Mononuclear cell (primary cell): ENCODE measurements around the gene GMEB1. TPM values are rescaled to one million over a fixed set of nuclear protein-coding genes. Genes with fewer than 3 reads are reported as not detected.

Experiments used
- H3K27me3 ChIP-seq: 2 replicates; pipeline ENCODE4 v1.6.0; 2011; ENCODE audit warnings: low read length, control low read depth; ENCODE audit not compliant: insufficient read depth
- H3K4me1 ChIP-seq: 2 replicates; pipeline ENCODE4 v1.5.1; 2011; ENCODE audit warnings: mild to moderate bottlenecking, low read length, control low read depth; ENCODE audit not compliant: insufficient read depth
- H3K4me3 ChIP-seq: 2 replicates; pipeline ENCODE4 v1.5.1; 2011; ENCODE audit warnings: mild to moderate bottlenecking, low read length, moderate library complexity
- H3K9me3 ChIP-seq: 2 replicates; pipeline ENCODE4 v1.5.1; 2011; ENCODE audit warnings: low read depth, mild to moderate bottlenecking, control low read depth, low read length
- total RNA-seq: library from RNA; depleted of rRNA; stranded (reverse); fragments of >200 nt; gene quantifications from one replicate; pipeline ENCODE4 v1.2.3, GENCODE V29; 2012

The GMEB1 gene
- total RNA-seq, 1 donor, result 15.0 TPM

- no peaks in the 10 kb centered on the region for H3K27me3 ChIP-seq
- H3K4me1 ChIP-seq, result peaks cover 31% of the 10 kb centered on the region
- H3K4me3 ChIP-seq, result no peak overlapping the region
- H3K9me3 ChIP-seq, result no peaks in the 10 kb centered on the region
These were observed 87.1 kb downstream of the GMEB1 start for GRCh38 chr1:28755701-28756100.

DNA sequence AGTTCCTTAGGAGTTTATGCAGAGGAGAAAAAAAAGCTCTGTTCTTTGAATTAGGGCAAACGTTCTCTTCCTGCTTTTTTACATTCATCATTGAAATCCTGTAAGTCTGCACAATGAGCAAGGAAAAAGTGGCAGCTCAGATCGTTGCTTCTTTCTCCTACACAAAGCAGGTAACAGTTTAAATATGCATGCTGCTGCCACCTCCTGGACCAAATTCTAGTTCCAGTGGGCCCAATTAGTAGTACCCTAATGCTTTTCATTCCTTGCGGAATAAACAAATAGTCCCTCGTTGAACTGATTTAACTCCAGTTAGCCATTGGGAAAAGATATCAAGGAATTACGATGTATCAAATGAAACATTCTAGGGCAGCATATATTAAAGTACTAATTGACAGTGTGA, 88.3 kb downstream of the GMEB1 start:
- H3K4me3 ChIP-seq, result no peak overlapping the region
- no peaks in the 10 kb centered on the region for H3K27me3 ChIP-seq
- H3K9me3 ChIP-seq, result no peaks in the 10 kb centered on the region
- peaks cover 25% of the 10 kb centered on the region for H3K4me1 ChIP-seq

- Histone ChIP-seq H3K4me1 (peaks cover 18% of the 10 kb centered on the region), H3K27me3 (no peaks in the 10 kb centered on the region), H3K9me3 (no peaks in the 10 kb centered on the region), H3K4me3 (no peak overlapping the region)
These were observed 89.8 kb downstream of the GMEB1 start for GRCh38 chr1:28758420-28758819.

DNA sequence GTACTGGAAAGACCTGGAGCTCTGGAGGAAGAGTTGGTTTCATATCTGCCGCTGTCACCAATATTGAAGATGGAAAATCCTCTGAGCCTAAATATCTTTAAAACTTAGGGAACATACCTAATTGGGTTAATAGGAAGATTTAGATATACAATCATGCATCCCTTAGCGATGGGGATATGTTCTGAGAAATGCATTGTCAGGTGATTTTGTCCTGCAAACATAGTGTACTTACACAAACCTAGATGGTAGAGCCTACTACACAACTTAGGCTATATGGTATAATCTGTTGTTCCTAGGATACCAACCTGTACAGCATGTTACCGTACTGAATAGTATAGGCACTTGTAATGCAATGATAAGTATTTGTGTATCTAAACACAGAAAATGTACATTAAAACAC, 90.7 kb downstream of the GMEB1 start:
- Histone ChIP-seq H3K4me1 (peaks cover 14% of the 10 kb centered on the region), H3K4me3 (no peak overlapping the region), H3K9me3 (no peaks in the 10 kb centered on the region), H3K27me3 (no peaks in the 10 kb centered on the region)

DNA sequence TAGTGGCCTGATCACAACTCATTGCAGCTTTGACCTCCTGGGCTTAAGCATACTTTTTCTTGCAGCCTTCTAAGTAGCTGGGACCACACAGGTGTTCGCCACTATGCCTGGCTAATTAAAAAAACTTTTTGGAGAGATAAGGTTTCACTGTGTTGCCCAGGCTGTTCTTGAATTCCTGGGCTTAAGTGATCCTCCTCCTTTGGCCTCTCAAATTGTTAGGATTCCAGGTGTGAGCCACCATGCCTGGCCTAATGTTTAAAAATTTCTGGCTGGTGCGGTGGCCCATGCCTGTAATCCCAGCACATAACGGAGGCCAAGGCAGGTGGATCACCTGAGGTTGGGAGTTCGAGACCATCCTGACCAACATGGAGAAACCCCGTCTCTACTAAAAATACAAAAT, 92.6 kb downstream of the GMEB1 start:
- Histone ChIP-seq H3K27me3 (no peaks in the 10 kb centered on the region), H3K4me1 (no peaks in the 10 kb centered on the region), H3K9me3 (no peaks in the 10 kb centered on the region), H3K4me3 (no peak overlapping the region)

GRCh38 chr1:28766532-28767183, 98.1 kb downstream of the GMEB1 start:
- Histone ChIP-seq H3K4me3 (no peak overlapping the region), H3K4me1 (no peaks in the 10 kb centered on the region), H3K27me3 (no peaks in the 10 kb centered on the region), H3K9me3 (no peaks in the 10 kb centered on the region)

Other genes starting within 250 kb of the GMEB1 start
- 13.0 TPM for gene RCC1, start 162.7 kb upstream of the GMEB1 start, total RNA-seq
- 20.0 TPM for gene TRNAU1AP, start 115.7 kb upstream of the GMEB1 start, total RNA-seq
- 0.52 TPM for gene RAB42, start 76.5 kb upstream of the GMEB1 start, total RNA-seq
- gene TAF12, start 25.7 kb upstream of the GMEB1 start, total RNA-seq, result 13.5 TPM
- gene RNU11, start 20.2 kb upstream of the GMEB1 start, total RNA-seq, result not detected
- 69.0 TPM for gene YTHDF2, start 68.2 kb downstream of the GMEB1 start, total RNA-seq
- not detected for gene OPRD1, start 143.4 kb downstream of the GMEB1 start, total RNA-seq
- gene EPB41, start 245.8 kb downstream of the GMEB1 start, total RNA-seq, result 159 TPM